AML-193 (cell line): ENCODE results near the gene NKX1-2.
"Not testable (repeated sequence)": the region's sequence is repeated elsewhere in the genome, so short reads cannot be mapped to it uniquely, and the experiment has no call there.

Source experiments
- DNase-seq, 2 experiments: peaks; one replicate each; lab custom pipeline; 2025; lab: John Stamatoyannopoulos, UW

Gene NKX1-2

DNA sequence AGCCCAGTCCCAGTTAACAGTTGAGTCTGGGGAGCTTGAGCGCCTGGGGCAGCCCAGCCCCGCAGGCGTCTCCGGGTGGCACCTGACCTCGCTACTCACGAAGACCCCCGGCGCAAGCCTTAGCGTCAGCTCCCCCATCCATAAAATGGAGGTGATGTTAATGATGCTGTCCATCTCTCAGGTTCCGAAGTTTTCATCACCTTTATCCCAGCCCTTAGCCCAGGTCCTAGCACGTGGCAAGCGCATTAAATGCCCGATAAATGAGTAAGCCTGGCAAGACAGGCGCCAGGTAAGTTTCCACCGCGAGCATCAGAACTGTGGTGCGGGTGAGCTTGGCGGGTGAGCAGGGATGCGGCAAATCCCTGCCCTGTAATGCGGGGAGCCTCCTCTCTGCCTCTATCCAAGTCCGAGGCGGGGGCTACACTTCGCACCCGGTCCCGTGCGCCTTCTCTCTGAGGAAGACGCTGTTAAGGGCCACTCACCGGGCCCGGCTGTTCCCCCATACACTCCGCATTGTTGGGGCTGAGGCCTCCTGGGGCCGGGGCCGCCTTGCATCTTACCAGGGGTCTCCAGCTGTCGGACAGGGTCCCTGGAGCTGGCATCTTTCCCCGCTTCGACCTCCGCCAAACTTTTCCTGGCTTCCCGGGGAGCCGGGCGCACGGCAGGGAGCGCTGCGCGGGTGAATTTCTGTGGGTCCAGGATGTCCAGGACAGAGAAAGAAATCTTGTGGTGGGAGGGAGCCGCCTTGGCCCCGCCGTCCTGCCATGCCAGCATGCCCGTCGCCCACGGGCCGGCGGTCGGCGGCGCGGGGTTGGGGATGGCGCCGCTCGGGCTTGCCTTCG, 444 bp downstream of the NKX1-2 start:
- DNase-seq = no peak

- DNase-seq = no peak
Observed at GRCh38 chr10:124448696-124449169, 1.1 kb downstream of the NKX1-2 start.

DNA sequence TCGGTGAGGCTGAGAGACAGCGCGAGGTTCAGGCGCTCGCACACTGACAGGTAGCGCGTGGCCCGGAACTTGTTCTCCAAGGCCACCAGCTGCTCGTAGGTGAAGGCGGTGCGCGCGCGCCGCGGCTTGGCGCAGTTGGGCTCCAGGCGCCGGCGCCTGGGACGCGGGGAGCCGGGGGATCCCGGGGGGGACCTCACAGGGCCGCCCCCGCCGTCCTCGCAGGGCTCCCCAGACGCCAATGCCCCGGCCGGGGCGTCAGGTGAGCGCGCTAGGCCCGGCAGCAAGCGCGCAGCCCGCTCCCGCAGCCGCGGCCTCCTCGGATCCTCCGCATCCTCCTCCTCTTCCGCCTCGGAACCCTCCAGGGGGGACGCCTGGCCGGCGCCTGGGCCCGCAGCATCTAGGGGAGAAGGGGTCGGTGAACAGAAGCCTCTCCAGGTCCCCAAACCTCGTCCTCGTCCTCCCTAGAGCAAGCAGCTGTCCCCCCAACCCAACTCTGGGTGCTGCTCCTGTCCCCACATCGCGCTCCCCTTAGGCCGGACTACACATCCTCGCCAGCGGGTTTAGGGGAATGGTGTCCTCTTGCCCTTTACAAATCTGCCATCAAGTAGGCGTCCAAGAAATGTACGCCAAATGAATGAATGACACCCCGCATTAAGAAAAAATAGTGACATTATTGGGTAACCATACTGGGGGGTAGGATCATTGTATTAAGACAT, 1.9 kb downstream of the NKX1-2 start:
- DNase-seq = no peak

DNA sequence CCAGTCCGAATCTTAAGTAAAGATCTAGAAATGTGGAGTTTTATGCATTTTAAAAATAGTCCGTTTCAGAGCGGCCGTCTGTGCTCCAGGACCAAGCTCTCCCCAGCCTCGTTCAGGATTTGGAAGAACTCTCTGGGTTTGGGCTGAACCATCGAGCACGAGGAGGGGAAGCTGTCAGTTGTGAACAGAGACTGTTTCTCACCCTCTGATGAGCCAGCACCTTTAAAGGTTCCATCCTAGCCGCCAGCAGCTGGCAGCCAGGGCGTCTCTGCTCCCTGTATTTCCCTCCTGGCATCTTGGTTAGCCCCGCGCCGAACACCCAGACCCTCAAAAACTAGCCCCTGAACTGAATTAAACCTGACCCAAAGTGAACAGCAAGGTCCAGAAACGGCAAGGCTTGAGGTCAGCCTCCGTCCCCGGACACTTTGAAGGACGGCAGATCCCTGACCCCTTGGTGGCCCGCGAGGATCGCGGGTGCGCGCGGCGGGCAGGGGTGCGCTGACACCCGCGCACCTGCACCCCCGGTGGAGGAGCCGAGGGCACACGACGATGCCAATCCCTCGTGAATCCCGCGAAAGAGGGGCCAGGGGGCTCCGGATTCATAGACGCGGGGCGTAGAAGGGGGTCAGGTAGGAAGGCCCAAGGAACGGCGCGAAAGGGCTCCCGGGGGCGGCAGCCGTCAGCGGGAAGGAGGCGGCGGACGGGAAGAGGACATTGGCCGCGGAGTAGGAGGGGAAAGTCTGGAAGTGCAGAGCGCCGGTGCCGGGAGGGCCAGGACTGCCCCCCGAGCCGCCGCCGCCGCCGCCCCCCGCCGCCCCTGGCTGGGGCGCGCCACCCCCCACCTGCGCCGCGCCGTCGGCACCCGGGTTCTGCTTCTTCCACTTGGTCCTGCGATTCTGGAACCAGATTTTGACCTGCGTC, 2.7 kb downstream of the NKX1-2 start:
- no peak for DNase-seq

- not testable (repeated sequence) for DNase-seq
Observed at GRCh38 chr10:124441694-124442093, 8.1 kb downstream of the NKX1-2 start.

DNA sequence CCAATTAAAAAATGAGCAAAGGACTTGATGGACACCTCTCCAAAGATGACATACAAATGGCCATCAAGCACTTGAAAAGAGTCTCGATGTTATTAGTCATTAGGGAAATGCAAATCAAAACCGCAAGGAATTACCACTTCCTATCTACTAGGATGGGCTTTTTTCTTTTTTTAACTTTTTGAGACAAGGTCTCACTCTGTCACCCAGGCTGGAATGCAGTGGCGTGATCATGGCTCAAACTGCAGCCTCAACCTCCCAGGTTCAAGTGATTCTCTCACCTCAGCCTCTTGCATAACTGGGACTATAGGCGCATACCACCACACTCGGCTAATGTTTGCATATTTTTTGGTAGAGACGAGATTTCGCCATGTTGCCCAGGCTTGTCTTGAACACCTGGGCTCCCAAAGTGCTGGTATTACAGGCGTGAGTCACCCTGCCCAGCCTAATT, 13.6 kb downstream of the NKX1-2 start:
- DNase-seq = no peak

GRCh38 chr10:124435683-124436082, 14.2 kb downstream of the NKX1-2 start:
- not testable (repeated sequence) for DNase-seq

DNA sequence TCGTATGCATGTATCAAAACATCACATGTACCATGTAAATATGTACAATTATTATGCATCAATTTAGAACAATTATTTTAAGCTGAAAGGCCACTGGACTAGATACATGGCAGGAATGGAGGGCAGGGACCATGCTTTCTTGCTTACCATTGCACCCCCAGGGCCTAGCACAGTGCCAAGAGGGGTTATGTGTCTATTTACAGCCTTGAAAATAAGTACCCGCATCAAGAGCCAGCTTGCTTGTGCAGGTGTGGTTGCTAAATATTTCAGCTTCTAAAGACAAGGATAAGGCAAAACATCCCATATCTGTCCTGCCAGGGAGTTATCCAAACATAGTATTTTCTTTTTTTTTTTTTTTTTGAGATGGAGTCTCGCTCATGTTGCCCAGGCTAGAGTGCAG, 16.4 kb downstream of the NKX1-2 start:
- no peak for DNase-seq

- no peak for DNase-seq
Observed at GRCh38 chr10:124430077-124430476, 19.8 kb downstream of the NKX1-2 start.

DNA sequence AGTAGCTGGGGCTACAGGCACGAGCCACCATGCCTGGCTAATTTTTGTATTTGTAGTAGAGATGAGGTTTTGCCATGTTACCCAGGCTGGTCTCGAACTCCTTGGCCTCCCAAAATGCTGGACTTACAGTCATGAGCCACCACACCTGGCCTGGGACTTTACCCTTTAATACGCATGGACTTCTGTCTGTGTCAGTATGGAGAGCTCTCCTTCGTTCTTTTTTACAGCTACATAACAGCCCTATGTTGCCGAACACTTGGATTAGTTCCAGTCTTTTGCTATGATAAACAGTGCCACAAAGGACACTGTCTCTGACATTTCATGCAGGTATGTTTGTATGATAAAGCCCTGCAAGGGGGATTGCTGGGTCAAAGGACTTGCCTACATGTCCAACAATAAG, 20.3 kb downstream of the NKX1-2 start:
- no peak for DNase-seq

GRCh38 chr10:124428207-124428777, 21.5 kb downstream of the NKX1-2 start:
- no peak for DNase-seq

- DNase-seq = no peak
Observed at GRCh38 chr10:124425227-124425962, 24.4 kb downstream of the NKX1-2 start.

- no peak for DNase-seq
Observed at GRCh38 chr10:124423813-124424212, 26.0 kb downstream of the NKX1-2 start.

DNA sequence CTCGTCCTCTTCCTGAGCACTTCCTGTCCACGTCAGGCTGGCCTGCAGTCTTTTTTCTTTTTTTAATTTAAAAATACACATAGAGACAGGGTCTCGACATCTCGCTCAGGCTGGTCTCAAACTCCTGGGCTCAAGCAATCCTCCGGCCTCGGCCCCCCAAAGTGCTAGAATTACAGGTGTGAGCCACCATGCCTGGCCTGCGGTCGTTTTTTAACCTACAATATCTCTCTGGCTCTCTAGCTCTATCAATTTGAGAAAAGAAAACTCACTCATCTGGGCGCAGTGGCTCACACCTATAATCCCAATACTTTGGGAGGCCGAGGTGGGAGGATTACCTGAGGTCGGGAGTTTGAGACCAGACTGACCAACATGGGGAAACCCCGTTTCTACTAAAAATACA, 27.1 kb downstream of the NKX1-2 start:
- DNase-seq = no peak

GRCh38 chr10:124420254-124420653, 29.6 kb downstream of the NKX1-2 start:
- DNase-seq = no peak

DNA sequence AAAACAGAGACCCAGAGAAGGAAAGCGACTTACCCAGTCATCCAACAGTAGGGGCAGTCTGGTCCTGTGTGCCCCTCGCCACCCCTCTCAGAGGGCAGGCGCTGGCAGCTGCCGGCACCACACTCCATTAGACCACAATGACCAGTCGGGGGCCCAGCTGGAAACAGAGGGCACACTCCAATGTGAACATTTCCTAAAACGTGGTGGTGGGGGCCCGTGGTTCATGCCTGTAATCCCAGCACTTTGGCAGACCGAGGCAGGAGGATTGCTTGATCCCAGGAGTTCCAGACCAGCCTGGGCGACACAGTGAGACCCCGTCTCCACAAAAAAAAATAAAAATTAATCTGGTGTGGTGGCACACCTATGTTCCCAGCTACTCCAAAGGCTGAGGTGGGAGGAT, 30.2 kb downstream of the NKX1-2 start:
- no peak for DNase-seq

DNA sequence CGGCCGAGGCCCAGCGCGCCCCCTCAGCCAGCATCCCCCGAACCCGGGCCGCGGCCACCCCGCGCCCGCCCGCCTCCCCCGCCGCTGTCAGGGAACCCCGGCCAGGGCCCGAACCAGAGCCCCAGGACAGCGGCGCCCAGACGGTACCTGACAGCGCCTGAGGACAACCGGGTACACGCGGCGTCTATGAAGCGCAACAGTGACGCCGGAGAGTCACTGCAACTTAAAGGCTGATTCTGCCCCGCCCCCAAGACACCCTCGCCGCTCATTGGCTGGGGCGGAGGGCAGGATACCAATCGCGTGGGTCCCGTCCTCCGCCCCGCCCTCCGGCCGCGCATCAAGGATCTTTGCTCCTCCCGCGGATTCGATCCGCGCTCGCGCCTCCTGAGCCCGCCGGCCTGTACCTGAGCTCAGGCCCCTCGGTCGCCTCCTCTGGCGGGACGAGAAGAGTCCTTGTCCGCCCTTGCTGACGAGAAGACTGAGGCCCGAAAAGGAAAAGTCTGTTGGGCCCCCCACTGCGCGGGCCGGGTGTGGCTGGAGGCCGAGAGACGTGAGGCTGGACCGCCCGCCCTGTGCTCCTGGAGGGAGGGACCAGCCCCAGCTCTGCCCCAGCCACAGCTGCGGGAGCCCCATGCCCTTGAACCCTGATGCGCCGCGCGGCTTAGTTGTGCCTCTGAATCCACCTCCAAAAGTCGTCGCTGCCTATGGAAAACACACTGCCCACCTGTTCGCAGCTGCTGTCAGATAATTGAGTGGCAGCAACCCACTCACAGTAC, 30.9 kb downstream of the NKX1-2 start, which contains the start of gene OAT:
TSS of gene OAT (minus strand) at position 198 of the 776 bp plus-strand sequence. CDS start 6,752 bp downstream, outside the sequence.
- peak; percentile 86 to 91 for DNase-seq

- DNase-seq = peak; percentile 54 to 61
Observed at GRCh38 chr10:124417895-124418725, 31.7 kb downstream of the NKX1-2 start.

- DNase-seq = no peak
Observed at GRCh38 chr10:124416733-124417132, 33.1 kb downstream of the NKX1-2 start.
